GM19455 (cell line): ENCODE data around the gene ZCCHC24.
"Not testable (repeated sequence)": the region's sequence is repeated elsewhere in the genome, so short reads cannot be mapped to it uniquely, and the experiment has no call there.

ENCODE experiments used
- ATAC-seq: cut with Tn5 transposase; IDR thresholded peaks from one replicate; pipeline ENCODE4 v1.9.1; 2021; ENCODE audit not compliant: unreplicated experiment

ZCCHC24 gene

GRCh38 chr10:79349766-79350406 is 95.5 kb downstream of the ZCCHC24 start:
- no peak for ATAC-seq

- ATAC-seq: no peak
Observed at GRCh38 chr10:79349072-79349491, 96.3 kb downstream of the ZCCHC24 start.

- ATAC-seq: no peak
Observed at GRCh38 chr10:79348640-79348988, 96.8 kb downstream of the ZCCHC24 start.

- ATAC-seq: peak; percentile 74
Observed at GRCh38 chr10:79347894-79348639, 97.4 kb downstream of the ZCCHC24 start.

GRCh38 chr10:79347226-79347893 is 98.1 kb downstream of the ZCCHC24 start, which contains the start of gene PPIF:
TSS of gene PPIF (plus strand) at chr10:79347469. CDS start at chr10:79347549, 80 bp downstream.
- ATAC-seq: peak; percentile 77

GRCh38 chr10:79346388-79347225 is 98.8 kb downstream of the ZCCHC24 start:
- no peak for ATAC-seq

- ATAC-seq: no peak
Observed at GRCh38 chr10:79346012-79346340, 99.4 kb downstream of the ZCCHC24 start.

GRCh38 chr10:79345241-79346011 is 100.0 kb downstream of the ZCCHC24 start:
- ATAC-seq: no peak

- ATAC-seq: no peak
Observed at GRCh38 chr10:79344502-79345195, 100.8 kb downstream of the ZCCHC24 start.

GRCh38 chr10:79342811-79343561 is 102.4 kb downstream of the ZCCHC24 start:
- ATAC-seq: no peak

GRCh38 chr10:79342295-79342761 is 103.1 kb downstream of the ZCCHC24 start:
- ATAC-seq: no peak

- no peak for ATAC-seq
Observed at GRCh38 chr10:79340646-79341244, 104.7 kb downstream of the ZCCHC24 start.

- no peak for ATAC-seq
Observed at GRCh38 chr10:79339266-79339665, 106.2 kb downstream of the ZCCHC24 start.

GRCh38 chr10:79337783-79338469 is 107.5 kb downstream of the ZCCHC24 start:
- not testable (repeated sequence) for ATAC-seq

- no peak for ATAC-seq
Observed at GRCh38 chr10:79336739-79337138, 108.7 kb downstream of the ZCCHC24 start.

GRCh38 chr10:79336276-79336675 is 109.1 kb downstream of the ZCCHC24 start:
- ATAC-seq: no peak

- no peak for ATAC-seq
Observed at GRCh38 chr10:79335470-79336235, 109.8 kb downstream of the ZCCHC24 start.
